Glutamatergic neuron (in vitro differentiated cells): Measurements from ENCODE around the gene NUDCD3. TPM values are rescaled to one million over a fixed set of nuclear protein-coding genes. Genes with fewer than 3 reads are reported as not detected.

Source experiments
- DNase-seq: peaks from one replicate; pipeline ENCODE4 v3.0.0; 2022
- H3K27ac Mint-ChIP-seq: one replicate; pipeline ENCODE4 v1.8.0; 2020; ENCODE audit warnings: mild to moderate bottlenecking, mixed read lengths, inconsistent platforms; ENCODE audit not compliant: unreplicated experiment
- H3K27me3 Mint-ChIP-seq: one replicate; pipeline ENCODE4 v1.8.0; 2020; ENCODE audit warnings: mild to moderate bottlenecking, moderate library complexity, mixed read lengths, inconsistent platforms; ENCODE audit not compliant: unreplicated experiment
- H3K36me3 Mint-ChIP-seq: one replicate; pipeline ENCODE4 v1.8.0; 2020; ENCODE audit warnings: mild to moderate bottlenecking, mixed read lengths, inconsistent platforms; ENCODE audit not compliant: unreplicated experiment
- H3K4me1 Mint-ChIP-seq: one replicate; pipeline ENCODE4 v1.8.0; 2020; ENCODE audit warnings: mild to moderate bottlenecking, low read depth, mixed read lengths, inconsistent platforms; ENCODE audit not compliant: unreplicated experiment
- H3K4me3 Mint-ChIP-seq: one replicate; pipeline ENCODE4 v1.8.0; 2020; ENCODE audit warnings: mild to moderate bottlenecking, mixed read lengths, inconsistent platforms; ENCODE audit not compliant: unreplicated experiment
- H3K9me3 Mint-ChIP-seq: one replicate; pipeline ENCODE4 v1.8.0; 2020; ENCODE audit warnings: mild to moderate bottlenecking, moderate library complexity, mixed read lengths, inconsistent platforms; ENCODE audit not compliant: unreplicated experiment
- total RNA-seq: library from RNA; stranded (reverse); fragmentation: NEBNext Ultra II Directional; extraction: Animal tissue kit (Norgen Biotek cat#: 25700); gene quantifications from one replicate; pipeline ENCODE4 v1.2.1, GENCODE V29; 2021; ENCODE audit not compliant: unreplicated experiment
- TF ChIP-seq, protein P1 (sequence below): fragments of 200-600 bp; sonication (generic); IDR thresholded peaks from one replicate; pipeline ENCODE4 v1.5.0; 2021; ENCODE audit not compliant: partially characterized antibody, unreplicated experiment

Gene NUDCD3
- total RNA-seq, 1 donor from 2014 or later, result 151 TPM

DNA sequence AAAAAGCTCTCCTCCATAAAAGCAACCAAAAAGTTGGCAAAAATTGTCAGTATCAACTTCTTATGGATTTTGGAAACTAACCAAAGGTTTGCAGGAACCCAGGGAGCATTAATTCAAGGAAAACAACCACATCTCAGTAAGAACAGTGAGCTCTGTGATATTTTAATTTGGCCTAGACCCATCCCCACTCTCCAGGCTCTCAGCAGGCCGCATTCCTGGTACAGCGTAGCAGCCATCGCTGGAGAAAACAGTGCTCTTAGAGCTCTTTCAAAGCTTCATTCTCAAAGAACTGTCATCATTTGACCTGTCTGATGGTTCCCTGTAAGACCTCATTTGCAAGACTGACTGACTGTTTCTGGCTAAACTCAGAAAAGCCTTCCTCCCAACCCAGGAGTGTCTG lies 81.9 kb downstream of the NUDCD3 start:
- Mint-ChIP-seq H3K27me3 (peaks cover 6% of the 10 kb centered on the region), H3K36me3 (peaks cover 22% of the 10 kb centered on the region), H3K4me3 (no peak overlapping the region), H3K9me3 (peaks cover 7% of the 10 kb centered on the region), H3K27ac (no peak overlapping the region), H3K4me1 (peaks cover 18% of the 10 kb centered on the region)
- no peak for DNase-seq
- TF ChIP-seq, protein P1, sequence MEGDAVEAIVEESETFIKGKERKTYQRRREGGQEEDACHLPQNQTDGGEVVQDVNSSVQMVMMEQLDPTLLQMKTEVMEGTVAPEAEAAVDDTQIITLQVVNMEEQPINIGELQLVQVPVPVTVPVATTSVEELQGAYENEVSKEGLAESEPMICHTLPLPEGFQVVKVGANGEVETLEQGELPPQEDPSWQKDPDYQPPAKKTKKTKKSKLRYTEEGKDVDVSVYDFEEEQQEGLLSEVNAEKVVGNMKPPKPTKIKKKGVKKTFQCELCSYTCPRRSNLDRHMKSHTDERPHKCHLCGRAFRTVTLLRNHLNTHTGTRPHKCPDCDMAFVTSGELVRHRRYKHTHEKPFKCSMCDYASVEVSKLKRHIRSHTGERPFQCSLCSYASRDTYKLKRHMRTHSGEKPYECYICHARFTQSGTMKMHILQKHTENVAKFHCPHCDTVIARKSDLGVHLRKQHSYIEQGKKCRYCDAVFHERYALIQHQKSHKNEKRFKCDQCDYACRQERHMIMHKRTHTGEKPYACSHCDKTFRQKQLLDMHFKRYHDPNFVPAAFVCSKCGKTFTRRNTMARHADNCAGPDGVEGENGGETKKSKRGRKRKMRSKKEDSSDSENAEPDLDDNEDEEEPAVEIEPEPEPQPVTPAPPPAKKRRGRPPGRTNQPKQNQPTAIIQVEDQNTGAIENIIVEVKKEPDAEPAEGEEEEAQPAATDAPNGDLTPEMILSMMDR, result no peak

DNA sequence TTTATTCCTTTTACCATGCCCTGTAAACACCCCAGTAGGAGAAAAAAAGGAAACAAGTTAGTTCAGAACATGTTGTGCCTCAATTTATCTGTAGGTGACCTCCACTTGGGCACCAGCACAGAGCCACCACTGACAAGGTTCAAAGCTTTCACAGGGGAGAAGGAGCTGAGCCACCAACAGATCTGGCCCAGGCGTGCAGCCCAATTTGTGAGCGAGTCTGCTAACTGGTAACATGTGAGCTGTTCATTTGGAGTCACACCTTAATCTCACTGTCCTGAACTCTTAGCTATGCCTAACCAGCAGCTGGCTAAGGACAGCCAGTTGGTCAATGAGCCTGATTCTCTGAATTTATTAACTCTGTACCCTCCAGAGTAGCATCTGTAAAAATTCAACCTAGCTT lies 86.7 kb downstream of the NUDCD3 start:
- H3K4me3 Mint-ChIP-seq, result no peak overlapping the region
- peaks cover 34% of the 10 kb centered on the region for H3K4me1 Mint-ChIP-seq
- DNase-seq, result no peak
- TF ChIP-seq, protein P1, result no peak
- H3K27me3 Mint-ChIP-seq, result peaks cover 1% of the 10 kb centered on the region
- no peak overlapping the region for H3K27ac Mint-ChIP-seq
- H3K36me3 Mint-ChIP-seq, result no peaks in the 10 kb centered on the region
- peaks cover 8% of the 10 kb centered on the region for H3K9me3 Mint-ChIP-seq

DNA sequence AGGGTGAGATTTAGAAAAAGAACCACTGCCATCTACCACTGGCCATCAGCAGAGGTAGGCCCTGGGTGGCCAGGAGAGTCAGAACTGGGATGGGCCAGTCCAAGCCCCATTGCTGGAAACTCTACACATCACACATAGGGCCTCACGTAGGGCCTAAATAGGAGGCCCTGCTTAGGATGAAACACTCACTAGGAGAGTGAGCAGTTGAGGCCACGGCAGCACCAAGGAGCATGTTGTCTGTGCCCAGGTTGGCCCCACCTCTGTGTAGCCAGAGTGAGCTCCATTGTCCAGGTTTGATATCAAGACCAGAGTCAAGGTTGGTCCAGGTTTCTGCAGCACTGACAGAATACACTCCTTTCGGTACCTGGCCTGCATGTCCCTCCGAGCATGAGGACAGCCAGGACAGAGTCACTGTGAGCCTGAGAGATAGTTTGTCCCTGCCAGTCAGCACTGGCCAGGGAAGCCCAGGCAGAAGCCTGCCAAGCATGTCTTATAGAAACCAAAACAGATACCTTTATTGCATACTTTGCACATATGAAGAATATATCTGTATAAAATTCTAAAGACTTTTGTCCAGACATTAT lies 87.2 kb downstream of the NUDCD3 start:
- Mint-ChIP-seq H3K4me3 (no peak overlapping the region), H3K36me3 (no peaks in the 10 kb centered on the region), H3K27ac (no peak overlapping the region), H3K27me3 (peaks cover 2% of the 10 kb centered on the region), H3K9me3 (peaks cover 8% of the 10 kb centered on the region), H3K4me1 (peaks cover 38% of the 10 kb centered on the region)
- TF ChIP-seq, protein P1, result no peak
- DNase-seq, result no peak

DNA sequence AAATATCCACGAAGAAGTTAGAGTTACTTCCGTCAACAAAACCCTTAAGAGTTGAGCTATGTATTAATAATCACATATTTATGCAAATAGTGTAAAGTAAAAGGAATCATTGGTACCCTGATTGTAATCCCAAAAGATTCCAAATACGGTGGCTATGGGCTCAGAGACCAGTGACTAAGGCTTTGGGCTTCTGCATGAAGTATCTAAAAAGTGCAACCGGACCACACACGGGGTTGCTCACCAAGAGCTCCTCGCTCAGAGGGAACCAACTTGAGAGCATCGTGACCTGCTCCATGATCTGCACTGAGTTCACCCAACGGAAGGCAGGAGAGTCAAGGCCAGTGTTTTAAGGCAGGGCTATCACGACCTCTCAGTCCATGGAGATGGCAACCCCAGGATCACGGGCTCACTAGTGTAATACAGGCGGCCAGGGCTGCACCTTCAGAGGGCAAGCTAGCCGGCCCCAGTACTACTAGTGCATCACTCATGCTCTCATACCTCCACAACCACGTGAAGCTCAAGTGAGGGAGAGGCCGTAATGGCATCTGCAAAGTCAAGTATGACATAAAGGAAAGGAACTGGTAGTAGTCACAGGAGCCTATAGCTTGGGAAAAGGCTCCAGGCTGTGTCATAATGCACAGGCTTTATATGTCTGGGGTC lies 87.9 kb downstream of the NUDCD3 start:
- Mint-ChIP-seq H3K36me3 (no peaks in the 10 kb centered on the region), H3K4me3 (no peak overlapping the region), H3K4me1 (peaks cover 42% of the 10 kb centered on the region), H3K27ac (no peak overlapping the region), H3K9me3 (peaks cover 14% of the 10 kb centered on the region), H3K27me3 (peaks cover 8% of the 10 kb centered on the region)
- TF ChIP-seq, protein P1, result no peak
- no peak for DNase-seq

- H3K27ac Mint-ChIP-seq, result no peak overlapping the region
- H3K4me3 Mint-ChIP-seq, result no peak overlapping the region
- peaks cover 10% of the 10 kb centered on the region for H3K27me3 Mint-ChIP-seq
- TF ChIP-seq, protein P1, result no peak
- peaks cover 47% of the 10 kb centered on the region for H3K4me1 Mint-ChIP-seq
- DNase-seq, result no peak
- H3K9me3 Mint-ChIP-seq, result peaks cover 17% of the 10 kb centered on the region
- no peaks in the 10 kb centered on the region for H3K36me3 Mint-ChIP-seq
Measured at GRCh38 chr7:44401692-44402091, 88.8 kb downstream of the NUDCD3 start.
